DND-41 (cell line): ENCODE data around the gene HLA-B.

Experiments
- CTCF ChIP-seq: IDR thresholded peaks from 2 replicates; pipeline ENCODE4 v1.5.1; 2012; ENCODE audit warnings: borderline replicate concordance, low read length, moderate library complexity, mild to moderate bottlenecking; ENCODE audit not compliant: poor library complexity, severe bottlenecking; ENCODE audit errors: extremely low read depth
- EZH2 ChIP-seq: IDR thresholded peaks from 3 replicates; pipeline ENCODE4 v1.6.1; 2012; ENCODE audit warnings: borderline replicate concordance, low read depth, mild to moderate bottlenecking, moderate library complexity, low read length, inconsistent platforms; ENCODE audit not compliant: severe bottlenecking

DNA sequence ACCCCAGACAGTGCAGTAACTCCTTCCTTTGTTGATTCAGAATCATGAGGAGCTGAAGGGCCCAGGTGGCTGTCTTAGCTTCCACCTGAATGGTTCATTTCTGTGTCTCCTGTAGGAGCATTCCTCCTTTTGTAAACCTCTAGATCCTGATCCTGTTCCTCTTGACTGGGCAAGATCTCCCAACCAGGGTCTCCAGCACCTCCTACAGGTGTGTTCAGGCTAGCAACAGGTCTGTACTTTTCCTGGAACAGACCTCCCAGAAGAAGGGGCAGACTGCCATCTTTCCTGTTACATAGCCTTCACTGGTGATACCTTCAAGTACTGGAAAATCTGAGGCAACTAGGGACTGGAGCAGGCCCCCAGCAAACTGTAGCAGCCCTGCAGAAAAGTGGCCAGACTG lies 35.2 kb downstream of the HLA-B start:
- TF ChIP-seq CTCF (peak; percentile 10), EZH2 (no peak)
